Naive thymus-derived CD4-positive, alpha-beta T cell (primary cell): ENCODE results near the gene ITPR2. TPM values are rescaled to one million over a fixed set of nuclear protein-coding genes. Genes with fewer than 3 reads are reported as not detected.

Source experiments
- ATAC-seq: fragments of 150-1000 bp; cut with Tn5 transposase; 2 replicates; pipeline ENCODE4 v1.10.0; 2021; ENCODE audit warnings: mild to moderate bottlenecking, moderate library complexity
- CTCF ChIA-PET: fragments of 350-600 bp; sonication (Branson Sonifier 250); formaldehyde crosslinking; loops from one replicate; lab custom pipeline; 2021; ENCODE audit warnings: antibody characterized with exemption; lab: Charles Lee
- POLR2A ChIA-PET: fragments of 350-600 bp; sonication (Branson Sonifier 250); formaldehyde crosslinking; loops from one replicate; lab custom pipeline; 2021; ENCODE audit warnings: antibody characterized with exemption, inconsistent platforms; lab: Charles Lee
- DNase-seq, 9 donors: peaks; one replicate each; pipeline versions ENCODE4 v3.0.0 to v3.0.0-alpha.2; 2020 to 2022; ENCODE audit warnings: mixed read lengths in 1 of 9
- H3K27ac ChIP-seq: one replicate; pipeline ENCODE4 v1.7.0; 2013; ENCODE audit warnings: mild to moderate bottlenecking, low read depth, low read length, moderate library complexity
- H3K27me3 ChIP-seq, 2 donors: one replicate each; pipeline ENCODE4 v1.7.0; 2013; ENCODE audit warnings: low read length in 2 of 2, mild to moderate bottlenecking in 2 of 2, moderate library complexity in 2 of 2; ENCODE audit not compliant: control insufficient read depth in 2 of 2, insufficient read depth in 2 of 2
- H3K36me3 ChIP-seq, 3 experiments: 1 replicate in 2 of 3; 2 replicates in 1 of 3; pipeline ENCODE4 v1.7.0; 2013; ENCODE audit warnings: low read length in 3 of 3, mild to moderate bottlenecking in 3 of 3, moderate library complexity in 1 of 3; ENCODE audit not compliant: insufficient read depth in 3 of 3, control insufficient read depth in 2 of 3
- H3K4me1 ChIP-seq, 2 donors: one replicate each; pipeline ENCODE4 v1.7.0; 2013; ENCODE audit warnings: low read length in 2 of 2, mild to moderate bottlenecking in 2 of 2, moderate library complexity in 1 of 2; ENCODE audit not compliant: control insufficient read depth in 2 of 2, insufficient read depth in 2 of 2
- H3K4me3 ChIP-seq: 2 replicates; pipeline ENCODE4 v1.7.0; 2013; ENCODE audit warnings: mild to moderate bottlenecking, low read length
- H3K9me3 ChIP-seq, 3 experiments: 1 replicate in 2 of 3; 2 replicates in 1 of 3; pipeline ENCODE4 v1.7.0; 2013; ENCODE audit warnings: low read length in 3 of 3; ENCODE audit not compliant: control insufficient read depth in 2 of 3
- H3K27ac Mint-ChIP-seq, 9 donors: one replicate each; pipeline ENCODE4 v1.8.0; 2020 to 2022; ENCODE audit warnings: mixed read lengths in 9 of 9, mild to moderate bottlenecking in 8 of 9, moderate library complexity in 5 of 9, inconsistent platforms in 2 of 9
- H3K27me3 Mint-ChIP-seq, 5 donors: one replicate each; pipeline ENCODE4 v1.8.0; 2021 to 2022; ENCODE audit warnings: mixed read lengths in 5 of 5, mild to moderate bottlenecking in 1 of 5
- H3K36me3 Mint-ChIP-seq, 5 donors: one replicate each; pipeline ENCODE4 v1.8.0; 2020 to 2022; ENCODE audit warnings: mixed read lengths in 5 of 5, mild to moderate bottlenecking in 3 of 5, inconsistent platforms in 1 of 5
- H3K4me1 Mint-ChIP-seq, 7 donors: one replicate each; pipeline ENCODE4 v1.8.0; 2020 to 2022; ENCODE audit warnings: mixed read lengths in 7 of 7, mild to moderate bottlenecking in 3 of 7, inconsistent platforms in 1 of 7
- H3K4me3 Mint-ChIP-seq, 10 donors: one replicate each; pipeline ENCODE4 v1.8.0; 2020 to 2022; ENCODE audit warnings: mild to moderate bottlenecking in 10 of 10, mixed read lengths in 10 of 10, moderate library complexity in 6 of 10, inconsistent platforms in 2 of 10
- H3K9me3 Mint-ChIP-seq, 11 donors: one replicate each; pipeline ENCODE4 v1.8.0; 2020 to 2022; ENCODE audit warnings: mixed read lengths in 11 of 11, mild to moderate bottlenecking in 4 of 11, inconsistent platforms in 1 of 11, moderate library complexity in 1 of 11
- intact Hi-C, 2 donors: fragments of 100-400 bp; cut with micrococcal nuclease; formaldehyde crosslinking; loops; one replicate each; pipeline ENCODE4 v1.15.1; 2023
- polyA plus RNA-seq, 2 donors: library from polyadenylated mRNA; unstranded; fragments of 300-500 nt; fragmentation: Illumina TruSeq; gene quantifications; one replicate each; pipeline ENCODE4 v1.2.3, GENCODE V29; 2021
- total RNA-seq, 6 experiments: library from RNA in 5 of 6; stranded (reverse) in 5 of 6; gene quantifications; 1 replicate in 5 of 6; 2 replicates in 1 of 6; pipeline ENCODE4 v1.2.3 and lab custom pipeline; 2021 to 2026

Gene ITPR2
- total and polyA plus RNA-seq, 7 experiments from 2014 or later: 11.3 to 71.5 (median 51.4) TPM

- H3K27me3 ChIP-seq: no peaks in the 10 kb centered on the region
- DNase-seq (no peak), ATAC-seq (no peak)
- Mint-ChIP-seq H3K36me3 (peaks cover 16 to 77% (median 67%) of the 10 kb centered on the region in 5 donors), H3K9me3 (peaks cover 0 to 11% (median 2%) of the 10 kb centered on the region in 11 donors), H3K27me3 (no peaks in the 10 kb centered on the region), H3K4me1 (peaks cover 0 to 1% (median 0%) of the 10 kb centered on the region in 7 donors), H3K27ac (no peak overlapping the region), H3K4me3 (no peak overlapping the region)
- H3K27ac ChIP-seq: no peak overlapping the region
- H3K4me1 ChIP-seq: no peaks in the 10 kb centered on the region
- no peak overlapping the region for H3K4me3 ChIP-seq
- ChIA-PET POLR2A (no interaction called here), CTCF (no interaction called here)
- intact Hi-C loops: no loop called here
- H3K9me3 ChIP-seq: no peaks in the 10 kb centered on the region
- peaks cover 0 to 16% (median 0%) of the 10 kb centered on the region in 3 experiments for H3K36me3 ChIP-seq
Measured at GRCh38 chr12:26548227-26548626, 284.8 kb downstream of the ITPR2 start.

DNA sequence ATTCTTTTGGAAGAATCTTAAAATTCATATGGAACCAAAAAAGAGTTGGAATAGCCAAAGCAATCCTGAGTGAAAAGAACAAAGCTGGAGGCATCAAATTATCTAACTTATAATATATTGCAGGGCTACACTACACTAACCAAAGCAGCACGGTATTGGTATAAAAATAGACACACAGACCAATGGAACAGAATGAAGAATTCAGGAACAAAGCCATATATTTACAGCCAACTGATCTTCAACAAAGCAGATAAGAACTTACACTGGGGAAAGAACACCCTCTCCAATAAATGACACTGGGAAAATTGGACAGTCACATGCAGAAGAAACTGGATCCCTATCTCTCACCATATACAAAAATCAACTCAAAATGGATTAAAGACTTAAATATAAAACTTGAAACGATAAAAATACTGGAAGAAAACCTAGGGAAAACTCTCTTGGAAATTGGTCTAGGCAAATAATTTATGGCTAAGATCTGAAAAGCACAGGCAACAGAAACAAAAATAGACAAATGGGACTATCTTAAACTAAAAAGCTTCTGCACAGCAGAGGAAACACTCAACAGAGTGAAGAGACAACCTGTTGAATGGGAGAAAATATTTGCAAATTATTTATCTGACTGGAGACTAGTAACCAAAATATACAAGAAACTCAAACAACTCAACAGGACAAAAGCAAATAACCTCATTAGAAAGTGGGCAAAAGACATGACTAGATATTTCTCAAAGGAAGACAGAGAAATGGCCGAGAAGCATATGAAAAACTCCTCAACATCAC lies 286.3 kb downstream of the ITPR2 start:
- H3K27me3 Mint-ChIP-seq: no peaks in the 10 kb centered on the region
- H3K4me3 Mint-ChIP-seq: no peak overlapping the region
- peaks cover 0 to 14% (median 0%) of the 10 kb centered on the region in 3 experiments for H3K36me3 ChIP-seq
- no peaks in the 10 kb centered on the region for H3K27me3 ChIP-seq
- no peak overlapping the region for H3K27ac Mint-ChIP-seq
- peaks cover 15 to 72% (median 59%) of the 10 kb centered on the region in 5 donors for H3K36me3 Mint-ChIP-seq
- intact Hi-C loops: no loop called here
- ChIA-PET CTCF (no interaction called here), POLR2A (no interaction called here)
- peaks cover 0 to 1% (median 0%) of the 10 kb centered on the region in 7 donors for H3K4me1 Mint-ChIP-seq
- ATAC-seq (no peak), DNase-seq (no peak)
- no peaks in the 10 kb centered on the region for H3K4me1 ChIP-seq
- no peak overlapping the region for H3K4me3 ChIP-seq
- H3K27ac ChIP-seq: no peak overlapping the region
- H3K9me3 ChIP-seq: no peaks in the 10 kb centered on the region
- peaks cover 0 to 11% (median 2%) of the 10 kb centered on the region in 11 donors for H3K9me3 Mint-ChIP-seq

DNA sequence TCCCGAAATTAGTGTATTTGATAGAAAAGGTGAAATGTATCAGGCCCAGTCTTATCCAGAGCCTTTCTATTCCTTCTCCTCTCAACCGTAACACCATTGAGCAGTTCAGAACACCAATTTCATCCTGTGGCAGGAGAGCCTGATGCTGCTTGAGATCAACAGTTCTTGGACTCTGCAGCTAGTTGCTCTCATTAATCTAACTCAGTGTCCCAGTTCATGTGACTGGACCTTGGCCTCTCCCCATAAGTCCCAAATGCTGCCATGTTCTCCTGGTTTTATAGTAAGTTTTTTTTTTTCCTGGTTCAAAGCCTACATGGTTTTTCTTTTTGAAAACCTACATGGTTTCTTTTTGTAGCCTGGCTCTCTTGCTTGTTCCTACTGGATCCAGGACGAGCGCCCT lies 293.9 kb downstream of the ITPR2 start:
- Mint-ChIP-seq H3K27me3 (no peaks in the 10 kb centered on the region), H3K36me3 (peaks cover 8 to 66% (median 43%) of the 10 kb centered on the region in 5 donors), H3K4me3 (no peak overlapping the region), H3K4me1 (peaks cover 0 to 1% (median 0%) of the 10 kb centered on the region in 7 donors), H3K9me3 (peaks cover 0 to 2% (median 0%) of the 10 kb centered on the region in 11 donors), H3K27ac (no peak overlapping the region)
- no peaks in the 10 kb centered on the region for H3K27me3 ChIP-seq
- intact Hi-C loops: no loop called here
- H3K4me1 ChIP-seq: no peaks in the 10 kb centered on the region
- DNase-seq: no peak
- H3K4me3 ChIP-seq: no peak overlapping the region
- ChIA-PET CTCF (no interaction called here), POLR2A (no interaction called here)
- H3K36me3 ChIP-seq: peaks cover 0 to 12% (median 0%) of the 10 kb centered on the region in 3 experiments
- H3K27ac ChIP-seq: no peak overlapping the region
- no peak for ATAC-seq
- H3K9me3 ChIP-seq: no peaks in the 10 kb centered on the region

GRCh38 chr12:26537651-26538050 lies 295.3 kb downstream of the ITPR2 start:
- Histone ChIP-seq H3K9me3 (no peaks in the 10 kb centered on the region), H3K27ac (no peak overlapping the region), H3K4me3 (no peak overlapping the region), H3K4me1 (no peaks in the 10 kb centered on the region), H3K27me3 (no peaks in the 10 kb centered on the region), H3K36me3 (peaks cover 0 to 12% (median 0%) of the 10 kb centered on the region in 3 experiments)
- no peak overlapping the region for H3K27ac Mint-ChIP-seq
- H3K27me3 Mint-ChIP-seq: no peaks in the 10 kb centered on the region
- POLR2A ChIA-PET: no interaction called here
- intact Hi-C loops: no loop called here
- CTCF ChIA-PET: no interaction called here
- peaks cover 0 to 2% (median 0%) of the 10 kb centered on the region in 11 donors for H3K9me3 Mint-ChIP-seq
- peaks cover 0 to 1% (median 0%) of the 10 kb centered on the region in 7 donors for H3K4me1 Mint-ChIP-seq
- no peak for DNase-seq
- H3K36me3 Mint-ChIP-seq: peaks cover 11 to 69% (median 48%) of the 10 kb centered on the region in 5 donors
- no peak overlapping the region for H3K4me3 Mint-ChIP-seq
- no peak for ATAC-seq

DNA sequence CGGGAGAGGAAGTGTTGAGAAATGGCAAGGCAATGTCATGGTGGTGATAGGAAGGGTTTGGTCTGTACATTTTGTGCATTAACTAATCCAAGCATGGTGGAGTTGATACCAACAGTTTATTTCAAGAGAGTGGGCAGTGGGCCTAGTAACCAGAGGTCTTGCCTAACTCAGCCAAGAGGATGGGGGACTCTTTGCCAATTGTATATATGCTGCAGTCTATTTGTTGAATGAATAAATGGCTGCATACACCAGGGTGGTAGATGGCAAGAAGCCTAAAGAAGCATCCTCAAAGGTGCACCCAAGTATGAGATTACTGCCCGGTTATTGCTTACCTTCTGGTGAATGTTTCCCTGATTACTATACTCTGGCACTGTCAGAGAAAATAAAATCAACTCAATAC lies 295.9 kb downstream of the ITPR2 start:
- intact Hi-C loops: no loop called here

GRCh38 chr12:26535826-26536225 lies 297.2 kb downstream of the ITPR2 start:
- CTCF ChIA-PET: no interaction called here

More for the DNA sequence above, 295.9 kb downstream of the ITPR2 start:
- H3K9me3 Mint-ChIP-seq: peaks cover 0 to 2% (median 0%) of the 10 kb centered on the region in 11 donors
- H3K36me3 Mint-ChIP-seq: peaks cover 11 to 68% (median 50%) of the 10 kb centered on the region in 5 donors
- Histone ChIP-seq H3K27ac (no peak overlapping the region), H3K27me3 (no peaks in the 10 kb centered on the region), H3K36me3 (peaks cover 0 to 12% (median 0%) of the 10 kb centered on the region in 3 experiments), H3K9me3 (no peaks in the 10 kb centered on the region), H3K4me1 (no peaks in the 10 kb centered on the region), H3K4me3 (no peak overlapping the region)
- no peak overlapping the region for H3K4me3 Mint-ChIP-seq
- H3K27me3 Mint-ChIP-seq: no peaks in the 10 kb centered on the region
- CTCF ChIA-PET: no interaction called here
- peaks cover 0 to 1% (median 0%) of the 10 kb centered on the region in 7 donors for H3K4me1 Mint-ChIP-seq
- H3K27ac Mint-ChIP-seq: peak overlapping the region in 1 of 9 donors; percentile 13
- ATAC-seq (no peak), DNase-seq (no peak)
- POLR2A ChIA-PET: no interaction called here

More at GRCh38 chr12:26535826-26536225, 297.2 kb downstream of the ITPR2 start:
- POLR2A ChIA-PET: no interaction called here
- ATAC-seq (no peak), DNase-seq (no peak)
- Mint-ChIP-seq H3K9me3 (peaks cover 0 to 2% (median 0%) of the 10 kb centered on the region in 11 donors), H3K27ac (no peak overlapping the region), H3K4me1 (peaks cover 0 to 3% (median 0%) of the 10 kb centered on the region in 7 donors), H3K4me3 (no peak overlapping the region), H3K27me3 (no peaks in the 10 kb centered on the region), H3K36me3 (peaks cover 13 to 75% (median 57%) of the 10 kb centered on the region in 5 donors)
- H3K27me3 ChIP-seq: no peaks in the 10 kb centered on the region
- no peaks in the 10 kb centered on the region for H3K9me3 ChIP-seq
- H3K4me3 ChIP-seq: no peak overlapping the region
- H3K36me3 ChIP-seq: peaks cover 0 to 12% (median 0%) of the 10 kb centered on the region in 3 experiments
- no peak overlapping the region for H3K27ac ChIP-seq
- intact Hi-C loops: no loop called here
- no peaks in the 10 kb centered on the region for H3K4me1 ChIP-seq
